NCI-H187 (cell line): ENCODE data around the gene RSBN1.
"Not testable (repeated sequence)": the region's sequence is repeated elsewhere in the genome, so short reads cannot be mapped to it uniquely, and the experiment has no call there.

ENCODE experiments used
- DNase-seq, 2 experiments: peaks; one replicate each; lab custom pipeline; 2025; lab: John Stamatoyannopoulos, UW

Gene RSBN1

GRCh38 chr1:113811888-113812660, at the start of gene RSBN1:
TSS of gene RSBN1 (minus strand) at chr1:113812476. CDS start at chr1:113812412, 64 bp downstream.
- DNase-seq, result peak; percentile 97 to 99

GRCh38 chr1:113861641-113862040, 49.4 kb upstream of the RSBN1 start:
- no peak for DNase-seq

GRCh38 chr1:113860891-113861290, 48.6 kb upstream of the RSBN1 start:
- DNase-seq, result no peak

GRCh38 chr1:113859478-113860175, 47.4 kb upstream of the RSBN1 start:
- no peak for DNase-seq

GRCh38 chr1:113858982-113859381, 46.7 kb upstream of the RSBN1 start:
- DNase-seq, result no peak

GRCh38 chr1:113858418-113858817, 46.1 kb upstream of the RSBN1 start:
- no peak for DNase-seq

GRCh38 chr1:113857776-113858175, 45.5 kb upstream of the RSBN1 start:
- DNase-seq, result no peak

- DNase-seq, result no peak
Observed at GRCh38 chr1:113856401-113856790, 44.1 kb upstream of the RSBN1 start.

- DNase-seq, result no peak
Observed at GRCh38 chr1:113855630-113856400, 43.5 kb upstream of the RSBN1 start.

GRCh38 chr1:113854234-113854633, 42.0 kb upstream of the RSBN1 start:
- no peak for DNase-seq

- not testable (repeated sequence) for DNase-seq
Observed at GRCh38 chr1:113852694-113853093, 40.4 kb upstream of the RSBN1 start.

- no peak for DNase-seq
Observed at GRCh38 chr1:113850127-113850796, 38.0 kb upstream of the RSBN1 start.

GRCh38 chr1:113849072-113849471, 36.8 kb upstream of the RSBN1 start:
- no peak for DNase-seq

GRCh38 chr1:113846391-113847035, 34.2 kb upstream of the RSBN1 start:
- DNase-seq, result no peak

- DNase-seq, result no peak
Observed at GRCh38 chr1:113836534-113836933, 24.3 kb upstream of the RSBN1 start.

- DNase-seq, result peak in 1 of 2 experiments; percentile 4
Observed at GRCh38 chr1:113835686-113836290, 23.5 kb upstream of the RSBN1 start.

GRCh38 chr1:113834716-113835115, 22.4 kb upstream of the RSBN1 start:
- DNase-seq, result no peak

GRCh38 chr1:113830039-113830438, 17.8 kb upstream of the RSBN1 start:
- DNase-seq, result no peak

GRCh38 chr1:113821916-113822315, 9.6 kb upstream of the RSBN1 start:
- no peak for DNase-seq

- no peak for DNase-seq
Observed at GRCh38 chr1:113818578-113818977, 6.3 kb upstream of the RSBN1 start.

- DNase-seq, result no peak
Observed at GRCh38 chr1:113813218-113813617, 942 bp upstream of the RSBN1 start.
